ENCODE data around the gene POPDC2.

POPDC2 gene

DNA sequence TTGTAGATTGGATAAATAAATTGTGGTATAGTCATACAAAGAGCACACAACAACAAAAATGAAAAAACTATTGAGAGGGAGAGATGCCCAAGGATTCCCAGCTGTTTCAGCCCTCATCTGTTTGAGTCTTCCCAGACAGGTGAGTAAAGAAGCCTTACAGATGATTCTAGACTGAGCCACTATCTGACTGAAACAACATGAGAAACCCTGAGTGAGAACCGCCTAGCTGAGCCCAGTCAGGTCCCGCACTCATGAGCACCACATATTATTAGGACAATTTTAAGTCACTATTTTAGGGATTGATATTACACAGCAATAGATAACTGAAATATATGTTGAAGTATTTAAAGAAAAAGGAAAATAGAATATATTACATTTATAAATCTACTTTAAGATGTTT is 19.0 kb downstream of the POPDC2 start:
- no peak for DNase-seq (ENCODE audit: low spot score)
- FAIRE-seq = no peak

- no peak for DNase-seq (ENCODE audit: low spot score)
- FAIRE-seq = no peak
These were observed 20.7 kb downstream of the POPDC2 start for GRCh38 chr3:119639494-119640350.

GRCh38 chr3:119637679-119638477 is 22.5 kb downstream of the POPDC2 start:
- FAIRE-seq (no peak), DNase-seq (ENCODE audit: low spot score) (peak; percentile 72)

DNA sequence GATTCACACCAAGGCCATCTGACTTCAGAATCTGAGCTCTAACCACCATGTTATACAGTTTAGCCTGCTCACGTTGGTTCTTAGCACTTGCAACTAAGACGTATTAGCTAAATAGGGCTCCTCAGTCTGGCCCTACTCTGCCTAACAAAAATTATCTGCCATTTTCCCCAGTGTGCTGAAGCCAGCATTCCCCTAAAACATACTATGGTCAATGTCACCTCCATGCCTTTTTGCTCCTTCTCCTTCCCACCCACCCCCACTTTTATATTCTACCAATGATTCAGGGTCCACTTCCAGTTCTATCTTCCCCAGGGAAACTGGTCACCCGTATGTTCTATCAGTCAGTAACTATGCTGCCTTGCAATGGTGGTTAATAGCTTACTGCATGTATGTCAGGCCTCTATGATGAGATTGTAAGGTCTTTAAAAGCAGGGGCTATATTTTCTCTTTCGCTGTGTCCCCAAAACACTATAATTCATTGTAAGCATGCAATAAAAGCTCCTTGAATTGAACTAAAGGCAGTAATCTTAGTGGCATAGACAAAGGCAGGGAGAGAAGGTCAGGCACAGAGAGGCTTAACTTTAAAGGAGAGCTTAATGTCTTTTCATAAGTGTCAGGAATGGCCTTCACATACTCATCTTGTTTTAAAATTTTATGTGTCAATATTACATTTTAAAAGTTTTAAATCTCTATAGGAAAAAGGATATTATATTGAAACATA is 23.3 kb downstream of the POPDC2 start:
- DNase-seq (ENCODE audit: low spot score) (no peak), FAIRE-seq (no peak)

DNA sequence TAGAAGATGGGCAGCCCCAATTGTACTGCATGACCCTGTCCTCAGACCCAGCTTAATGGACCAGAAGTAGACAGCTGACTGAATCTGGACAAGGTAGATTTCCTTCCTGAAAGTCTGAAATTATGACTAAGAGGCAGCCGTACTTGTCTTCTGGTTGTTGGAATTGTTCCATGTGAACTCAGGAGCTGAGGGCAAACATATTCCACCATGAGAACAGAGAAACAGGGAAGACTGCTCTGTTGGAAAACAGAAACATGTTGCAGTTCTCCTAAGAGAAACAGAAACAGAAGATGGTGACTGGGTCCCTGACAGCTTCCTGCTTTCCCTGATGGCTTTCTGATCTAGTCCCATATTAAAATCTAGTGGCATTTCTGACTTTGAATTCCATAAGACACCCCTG is 24.1 kb downstream of the POPDC2 start:
- DNase-seq (ENCODE audit: low spot score) = no peak
- FAIRE-seq = no peak

DNA sequence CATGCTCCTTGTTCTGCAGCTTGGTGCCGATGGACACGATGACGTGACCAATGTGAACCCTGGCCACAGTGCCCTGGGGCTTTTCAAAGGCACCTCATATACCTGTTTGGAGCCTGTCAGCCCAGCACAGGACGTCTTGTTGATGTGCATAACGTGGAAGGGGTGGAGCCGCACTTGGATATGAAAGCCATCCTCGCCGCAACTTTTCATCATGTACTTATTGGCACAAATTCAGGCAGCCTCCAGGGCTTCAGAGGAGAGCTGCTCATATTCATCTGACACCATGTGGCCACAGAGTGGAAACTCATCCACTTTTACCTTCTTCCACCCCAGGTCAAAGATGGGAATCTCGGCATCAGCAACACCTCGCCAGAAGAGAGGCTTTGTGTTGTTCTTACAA is 24.7 kb downstream of the POPDC2 start:
- no peak for FAIRE-seq

GRCh38 chr3:119632829-119633228 is 27.6 kb downstream of the POPDC2 start:
- FAIRE-seq = no peak
- no peak for DNase-seq (ENCODE audit: low spot score)

More for the DNA sequence above, 24.7 kb downstream of the POPDC2 start:
- no peak for DNase-seq (ENCODE audit: low spot score)

GRCh38 chr3:119632216-119632615 is 28.2 kb downstream of the POPDC2 start:
- DNase-seq (ENCODE audit: low spot score) (no peak), FAIRE-seq (no peak)

DNA sequence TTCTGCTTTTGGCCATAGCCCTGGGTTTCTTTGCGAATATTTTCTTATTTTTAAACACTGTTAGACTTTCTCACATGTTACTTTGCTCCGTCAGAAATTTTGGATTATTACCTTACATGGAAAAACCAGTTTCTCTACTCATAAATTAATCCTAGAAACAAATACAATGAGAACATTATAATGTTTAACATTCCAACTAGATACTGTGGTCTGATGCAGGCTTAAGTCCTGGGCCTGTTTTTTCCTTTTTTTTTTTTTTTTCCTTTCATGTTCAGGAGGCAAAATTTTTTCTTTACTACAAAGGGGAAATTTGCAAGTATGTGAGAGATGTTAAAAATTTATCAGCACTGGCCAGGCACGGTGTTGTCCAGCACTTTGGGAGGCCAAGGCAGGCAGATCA is 28.9 kb downstream of the POPDC2 start:
- DNase-seq (ENCODE audit: low spot score) = no peak
- no peak for FAIRE-seq

DNA sequence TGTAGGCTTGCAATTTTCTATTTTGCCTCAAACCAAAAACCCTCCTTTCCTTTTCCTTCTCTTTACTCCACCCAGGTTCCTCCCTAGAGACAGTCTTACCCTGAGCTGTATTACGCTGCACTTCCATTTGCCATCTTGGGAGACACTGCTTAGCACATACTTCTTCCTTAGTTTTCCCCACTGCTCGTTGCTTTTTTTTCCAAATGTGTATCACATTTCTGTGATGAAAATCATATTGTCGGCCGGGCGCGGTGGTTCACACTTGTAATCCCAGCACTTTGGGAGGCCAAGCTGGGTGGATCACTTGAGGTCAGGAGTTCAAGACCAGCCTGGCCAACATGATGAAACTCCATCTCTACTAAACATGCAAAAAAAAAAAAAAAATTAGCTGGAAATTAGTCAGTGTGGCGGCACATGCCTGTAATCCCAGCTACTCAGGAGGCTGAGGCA is 29.5 kb downstream of the POPDC2 start:
- DNase-seq (ENCODE audit: low spot score) (no peak), FAIRE-seq (no peak)

DNA sequence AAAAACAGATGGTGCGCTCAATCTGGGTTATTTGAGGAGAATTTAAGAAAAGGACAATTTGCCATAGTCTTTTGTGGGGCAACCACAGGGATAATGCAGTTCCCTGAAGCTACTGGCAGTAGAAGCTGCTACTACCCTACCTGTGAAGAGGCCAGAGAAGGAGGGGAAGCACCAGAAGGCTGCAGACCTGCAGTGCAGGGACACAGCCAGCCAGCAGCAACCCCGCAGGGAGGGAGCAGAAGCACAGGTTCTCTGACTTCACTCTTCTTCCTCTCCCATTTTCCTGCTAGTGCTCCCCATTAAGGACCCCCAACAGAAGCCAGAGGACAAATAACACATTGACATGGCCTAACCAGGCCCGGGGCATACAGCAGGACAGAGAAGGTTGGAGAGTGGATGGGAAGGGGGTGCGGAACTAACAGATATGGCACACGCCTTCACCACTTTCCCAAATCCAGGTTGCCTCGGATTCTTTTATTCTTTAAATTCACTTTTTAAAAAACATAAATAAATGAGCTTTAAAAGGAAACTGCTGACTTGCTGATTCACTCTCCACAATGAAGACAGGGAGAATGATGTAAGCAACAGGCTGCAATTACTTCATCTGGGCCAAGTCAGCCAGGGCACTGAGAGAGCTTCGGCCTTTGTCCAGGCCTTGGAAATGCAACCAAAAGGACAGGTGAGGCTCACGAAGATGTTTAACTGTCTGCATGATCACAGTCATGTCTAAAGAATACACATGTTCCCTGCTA is 30.1 kb downstream of the POPDC2 start:
- DNase-seq (ENCODE audit: low spot score) = peak; percentile 28
- FAIRE-seq = no peak

DNA sequence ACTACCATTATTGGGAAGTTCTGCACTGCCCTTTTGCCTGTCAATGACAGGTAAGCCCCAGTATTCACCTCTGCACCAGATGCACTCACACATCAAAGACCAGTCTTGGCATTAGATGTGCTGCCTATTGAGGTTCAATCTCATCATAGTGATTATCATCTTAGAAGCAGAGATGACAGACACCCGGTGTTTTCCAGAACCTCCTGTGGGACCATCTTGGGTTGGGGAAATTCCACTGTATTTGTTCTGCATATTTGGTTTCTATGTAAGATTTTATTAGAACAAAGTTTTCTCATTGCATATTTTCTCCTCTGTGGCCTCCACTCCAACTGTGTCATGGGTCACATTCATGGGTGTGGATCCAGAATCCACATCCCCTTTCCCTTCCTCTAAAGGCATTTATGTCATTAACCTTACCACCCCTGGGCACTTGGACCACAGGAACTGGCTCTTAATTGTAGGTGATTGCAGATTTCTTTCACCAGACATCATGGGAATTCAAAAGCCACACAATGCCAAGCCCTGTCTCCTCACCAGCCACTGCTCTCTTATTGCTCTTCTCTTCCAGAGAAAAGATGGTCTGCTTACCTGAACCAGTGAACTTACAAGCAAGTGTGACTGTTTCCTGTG is 31.5 kb downstream of the POPDC2 start:
- no peak for FAIRE-seq
- no peak for DNase-seq (ENCODE audit: low spot score)

- FAIRE-seq (no peak), DNase-seq (ENCODE audit: low spot score) (no peak)
These were observed 32.0 kb downstream of the POPDC2 start for GRCh38 chr3:119628390-119628789.

- FAIRE-seq (no peak), DNase-seq (ENCODE audit: low spot score) (no peak)
These were observed 32.9 kb downstream of the POPDC2 start for GRCh38 chr3:119627461-119627860.

- FAIRE-seq (no peak), DNase-seq (ENCODE audit: low spot score) (no peak)
These were observed 34.2 kb downstream of the POPDC2 start for GRCh38 chr3:119626196-119626595.

DNA sequence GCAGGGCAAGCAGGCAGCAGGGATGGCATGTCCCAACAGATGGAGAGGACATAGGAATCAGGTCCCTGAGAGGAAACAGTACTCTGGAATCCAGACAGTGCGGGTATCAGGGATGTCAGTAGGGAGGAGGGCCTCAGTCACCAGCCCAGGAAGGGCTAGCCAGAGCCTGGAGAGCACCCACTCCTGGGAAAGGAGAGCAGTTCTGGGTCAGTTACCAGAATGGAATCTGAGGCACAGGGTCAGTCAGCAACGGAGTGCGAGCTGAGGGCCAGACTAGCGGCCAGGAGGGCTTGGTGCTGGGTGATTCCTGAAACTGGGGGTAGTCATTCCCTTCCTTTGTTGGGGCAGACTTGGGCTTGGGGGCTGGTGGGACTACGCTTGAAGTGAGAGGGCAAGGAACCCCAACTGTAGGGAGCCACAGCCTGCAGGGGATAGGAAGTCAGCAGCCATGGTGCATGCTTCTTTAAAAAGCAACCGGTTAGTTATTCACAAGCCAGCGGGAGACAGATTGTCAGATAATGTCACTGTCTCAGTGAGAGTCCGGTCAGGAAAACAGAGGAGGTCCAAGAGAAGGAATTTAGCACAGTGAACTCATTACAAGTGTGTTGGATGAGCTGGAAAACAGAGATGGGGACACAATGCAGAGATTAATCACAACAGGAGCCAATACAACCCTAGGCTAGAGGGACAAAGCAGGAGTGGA is 34.8 kb downstream of the POPDC2 start:
- FAIRE-seq (no peak), DNase-seq (ENCODE audit: low spot score) (no peak)

DNA sequence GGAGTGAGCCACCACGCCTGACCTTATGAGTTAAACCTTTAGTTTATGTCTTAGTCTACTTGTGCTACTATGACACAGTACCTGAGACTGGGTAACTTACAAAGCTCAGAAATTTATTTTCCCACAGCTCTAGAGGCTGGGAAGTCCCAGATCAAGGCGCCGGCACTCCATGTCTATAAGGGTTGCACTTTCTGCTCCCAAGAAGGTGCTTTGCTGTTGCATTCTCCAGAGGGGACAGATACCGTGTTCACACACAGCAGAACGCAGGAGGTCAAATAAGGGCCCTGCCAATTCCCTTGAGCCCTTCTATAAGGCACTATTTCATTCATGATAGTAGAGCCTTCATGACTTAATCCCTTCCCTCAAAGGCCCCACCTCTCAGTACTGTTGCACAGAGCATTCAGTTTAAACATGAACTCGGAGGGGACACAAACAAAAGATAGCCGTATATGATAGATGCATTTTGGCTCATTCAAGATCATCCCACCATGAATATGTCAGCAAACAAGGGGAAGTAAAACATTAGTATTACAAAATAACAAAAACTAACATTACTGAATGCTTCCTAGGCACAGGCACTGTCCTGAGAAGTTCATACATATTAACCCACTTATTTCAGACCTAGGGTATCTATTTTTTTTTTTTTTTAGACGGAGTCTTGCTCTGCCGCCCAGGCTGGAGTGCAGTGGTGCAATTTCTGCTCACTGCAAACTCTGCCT is 36.2 kb downstream of the POPDC2 start:
- FAIRE-seq (no peak), DNase-seq (ENCODE audit: low spot score) (no peak)

DNA sequence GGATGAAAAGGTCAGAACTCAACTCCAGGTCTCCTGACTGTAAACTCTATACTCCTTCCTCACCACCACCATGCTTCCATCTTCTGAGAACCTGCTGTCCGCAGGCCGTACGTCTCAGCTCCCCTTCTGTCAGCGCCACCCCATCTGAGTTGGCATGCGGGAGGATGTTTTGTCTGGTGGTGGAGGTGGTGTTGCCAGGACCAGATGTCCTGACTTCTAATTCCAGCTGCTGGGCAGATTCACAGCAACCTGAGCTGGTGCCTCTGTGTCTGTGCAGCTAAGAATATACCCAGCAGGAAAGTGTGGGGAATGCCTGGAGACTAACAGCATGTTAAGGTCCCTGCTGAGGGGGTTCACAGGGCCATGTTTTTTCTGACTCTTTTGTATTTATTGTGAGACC is 39.5 kb downstream of the POPDC2 start:
- FAIRE-seq = no peak
- DNase-seq (ENCODE audit: low spot score) = no peak

GRCh38 chr3:119619094-119619493 is 41.3 kb downstream of the POPDC2 start:
- no peak for FAIRE-seq
- DNase-seq (ENCODE audit: low spot score) = no peak
